ENCODE measurements around the gene GAD2. TPM values are rescaled to one million over a fixed set of nuclear protein-coding genes. Genes with fewer than 3 reads are reported as not detected.

GAD2 gene
- total and polyA plus RNA-seq, 4 donors, result not detected

DNA sequence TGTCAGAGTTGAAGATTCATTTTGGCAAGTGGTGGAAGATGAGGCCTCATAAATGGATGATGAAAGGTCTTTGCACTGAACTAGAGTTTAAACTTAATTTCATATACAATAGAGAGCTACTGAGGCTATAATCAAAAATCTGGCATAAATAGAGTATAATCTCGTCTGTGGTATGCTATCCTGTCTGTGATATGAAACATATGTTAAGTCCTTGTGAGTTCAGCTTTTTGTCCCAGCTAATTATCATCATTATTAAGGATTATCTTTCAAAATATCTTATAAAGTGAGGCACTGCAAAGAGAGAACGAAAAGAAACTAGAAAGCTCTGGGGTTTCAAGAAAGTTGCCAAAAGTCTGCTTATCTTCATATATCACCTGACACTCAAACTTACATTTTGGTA, 83.4 kb downstream of the GAD2 start:
- 53 to 75% methylated on average over 2 of the region's 2 CpGs for WGBS, 2 donors
- H3K4me3 ChIP-seq, result no peak overlapping the region
- ATAC-seq (ENCODE audit: insufficient read depth, low FRiP score) (no peak), DNase-seq (peak in 2 of 3 donors; percentile 68 to 84)
- H3K36me3 ChIP-seq (ENCODE audit: control insufficient read depth in 4 of 4, insufficient read depth in 4 of 4, low read length in 4 of 4), result no peaks in the 10 kb centered on the region
- H3K9me3 ChIP-seq (ENCODE audit: control insufficient read depth in 4 of 4, insufficient read depth in 3 of 4, low read length in 3 of 4), result no peaks in the 10 kb centered on the region
- TF ChIP-seq, protein P1, sequence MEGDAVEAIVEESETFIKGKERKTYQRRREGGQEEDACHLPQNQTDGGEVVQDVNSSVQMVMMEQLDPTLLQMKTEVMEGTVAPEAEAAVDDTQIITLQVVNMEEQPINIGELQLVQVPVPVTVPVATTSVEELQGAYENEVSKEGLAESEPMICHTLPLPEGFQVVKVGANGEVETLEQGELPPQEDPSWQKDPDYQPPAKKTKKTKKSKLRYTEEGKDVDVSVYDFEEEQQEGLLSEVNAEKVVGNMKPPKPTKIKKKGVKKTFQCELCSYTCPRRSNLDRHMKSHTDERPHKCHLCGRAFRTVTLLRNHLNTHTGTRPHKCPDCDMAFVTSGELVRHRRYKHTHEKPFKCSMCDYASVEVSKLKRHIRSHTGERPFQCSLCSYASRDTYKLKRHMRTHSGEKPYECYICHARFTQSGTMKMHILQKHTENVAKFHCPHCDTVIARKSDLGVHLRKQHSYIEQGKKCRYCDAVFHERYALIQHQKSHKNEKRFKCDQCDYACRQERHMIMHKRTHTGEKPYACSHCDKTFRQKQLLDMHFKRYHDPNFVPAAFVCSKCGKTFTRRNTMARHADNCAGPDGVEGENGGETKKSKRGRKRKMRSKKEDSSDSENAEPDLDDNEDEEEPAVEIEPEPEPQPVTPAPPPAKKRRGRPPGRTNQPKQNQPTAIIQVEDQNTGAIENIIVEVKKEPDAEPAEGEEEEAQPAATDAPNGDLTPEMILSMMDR (IDR thresholded peaks at IDR 0.05; ENCODE audit: control extremely low read depth, extremely low read depth), result no peak
- H3K27ac ChIP-seq (ENCODE audit: low read depth in 1 of 2, low read length in 1 of 2), result no peak overlapping the region
- H3K4me1 ChIP-seq (ENCODE audit: control insufficient read depth in 5 of 5, insufficient read depth in 5 of 5, low read length in 5 of 5), result peaks cover 0 to 5% (median 0%) of the 10 kb centered on the region in 5 donors
- H3K27me3 ChIP-seq (ENCODE audit: control insufficient read depth in 3 of 3, insufficient read depth in 3 of 3, low read length in 2 of 3), result no peaks in the 10 kb centered on the region
- no peak overlapping the region for H3K9ac ChIP-seq (ENCODE audit: insufficient read depth in 1 of 2, low read length in 2 of 2)

DNA sequence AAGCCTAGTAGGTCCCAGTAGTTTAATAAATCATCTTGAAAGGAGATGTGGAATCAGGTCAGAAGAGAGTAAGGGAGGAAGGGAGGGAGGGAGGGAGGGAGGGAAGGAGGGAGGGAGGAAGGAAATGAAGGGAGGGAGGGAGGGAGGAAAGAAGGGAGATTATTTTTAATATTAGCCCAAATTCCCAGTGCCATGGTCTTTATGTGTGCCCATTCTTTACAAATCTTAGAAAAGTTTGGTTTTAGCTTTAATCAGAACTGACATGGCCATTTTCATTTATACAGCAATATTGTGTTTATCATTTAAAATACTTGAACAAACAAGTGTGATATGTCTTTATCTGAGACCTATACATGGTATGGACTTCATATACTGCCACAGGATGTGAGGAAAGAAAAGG, 86.8 kb downstream of the GAD2 start:
- Histone ChIP-seq H3K4me3 (no peak overlapping the region), H3K9me3 (ENCODE audit: control insufficient read depth in 4 of 4, insufficient read depth in 3 of 4, low read length in 3 of 4) (no peaks in the 10 kb centered on the region), H3K36me3 (ENCODE audit: control insufficient read depth in 4 of 4, insufficient read depth in 4 of 4, low read length in 4 of 4) (no peaks in the 10 kb centered on the region), H3K27me3 (ENCODE audit: control insufficient read depth in 3 of 3, insufficient read depth in 3 of 3, low read length in 2 of 3) (no peaks in the 10 kb centered on the region), H3K9ac (ENCODE audit: insufficient read depth in 1 of 2, low read length in 2 of 2) (no peak overlapping the region), H3K27ac (ENCODE audit: low read depth in 1 of 2, low read length in 1 of 2) (no peak overlapping the region), H3K4me1 (ENCODE audit: control insufficient read depth in 5 of 5, insufficient read depth in 5 of 5, low read length in 5 of 5) (peaks cover 0 to 5% (median 0%) of the 10 kb centered on the region in 5 donors)
- ATAC-seq (ENCODE audit: insufficient read depth, low FRiP score) (no peak), DNase-seq (no peak)
- TF ChIP-seq, protein P1 (IDR thresholded peaks at IDR 0.05; ENCODE audit: control extremely low read depth, extremely low read depth), result no peak

DNA sequence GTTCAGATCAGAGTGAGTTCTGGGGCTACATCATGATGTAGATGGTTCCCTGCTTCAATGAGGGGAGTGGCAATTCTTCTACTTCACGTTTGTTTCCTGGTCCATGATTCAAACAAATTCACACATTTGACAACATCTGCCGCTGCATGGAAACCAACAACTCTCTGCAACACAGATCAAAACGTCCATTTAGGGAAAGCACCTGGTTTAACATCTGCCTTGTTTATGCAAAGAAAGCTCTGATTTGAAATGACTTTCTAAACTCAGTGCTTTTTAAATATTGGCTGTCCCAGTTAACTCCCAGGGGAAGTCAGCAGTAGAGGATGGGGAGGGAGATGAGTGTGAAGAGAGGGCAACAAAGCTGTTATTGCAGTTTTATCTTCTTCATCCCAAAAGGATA, 93.8 kb downstream of the GAD2 start:
- TF ChIP-seq, protein P1 (IDR thresholded peaks at IDR 0.05; ENCODE audit: control extremely low read depth, extremely low read depth), result no peak
- Histone ChIP-seq H3K36me3 (ENCODE audit: control insufficient read depth in 4 of 4, insufficient read depth in 4 of 4, low read length in 4 of 4) (no peaks in the 10 kb centered on the region), H3K4me3 (no peak overlapping the region), H3K9ac (ENCODE audit: insufficient read depth in 1 of 2, low read length in 2 of 2) (no peak overlapping the region), H3K9me3 (ENCODE audit: control insufficient read depth in 4 of 4, insufficient read depth in 3 of 4, low read length in 3 of 4) (no peaks in the 10 kb centered on the region), H3K27me3 (ENCODE audit: control insufficient read depth in 3 of 3, insufficient read depth in 3 of 3, low read length in 2 of 3) (peaks cover 0 to 2% (median 0%) of the 10 kb centered on the region in 3 donors), H3K4me1 (ENCODE audit: control insufficient read depth in 5 of 5, insufficient read depth in 5 of 5, low read length in 5 of 5) (no peaks in the 10 kb centered on the region), H3K27ac (ENCODE audit: low read depth in 1 of 2, low read length in 1 of 2) (no peak overlapping the region)
- WGBS, 2 donors, result 53% methylated on average over 3 of the region's 3 CpGs
- no peak for ATAC-seq (ENCODE audit: insufficient read depth, low FRiP score)
- DNase-seq, result no peak

DNA sequence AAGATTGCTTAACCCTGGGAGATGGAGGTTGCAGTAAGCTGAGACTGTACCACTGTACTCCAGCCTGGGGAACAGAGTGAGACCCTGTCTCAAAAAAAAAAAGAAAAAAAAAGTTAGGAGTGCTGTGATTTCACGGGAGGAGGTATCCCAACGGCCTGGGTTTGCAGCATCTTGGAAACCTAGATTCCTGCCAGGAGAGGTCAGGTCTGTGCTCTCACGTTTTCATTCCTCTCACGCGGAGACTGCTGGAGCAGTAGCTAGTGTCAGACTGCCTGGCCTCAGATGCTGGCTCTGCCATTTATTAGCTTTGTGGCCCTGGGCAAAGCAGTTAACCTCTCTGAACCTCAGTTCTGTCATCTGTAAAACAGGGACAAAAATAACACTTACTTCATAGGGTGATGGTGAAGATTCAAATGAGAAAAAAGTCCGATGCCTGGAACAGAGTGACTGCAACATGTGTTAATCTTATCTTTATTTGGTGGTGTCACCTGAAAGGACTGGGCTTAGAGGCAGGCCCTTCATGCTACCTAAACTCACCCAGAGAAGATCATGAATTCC, 94.9 kb downstream of the GAD2 start:
- 44 to 50% methylated on average over 6 of the region's 6 CpGs for WGBS, 2 donors
- TF ChIP-seq, protein P1 (IDR thresholded peaks at IDR 0.05; ENCODE audit: control extremely low read depth, extremely low read depth), result no peak
- DNase-seq, result no peak

More for the DNA sequence above, 94.9 kb downstream of the GAD2 start:
- Histone ChIP-seq H3K27ac (ENCODE audit: low read depth in 1 of 2, low read length in 1 of 2) (no peak overlapping the region), H3K9ac (ENCODE audit: insufficient read depth in 1 of 2, low read length in 2 of 2) (no peak overlapping the region), H3K4me1 (ENCODE audit: control insufficient read depth in 5 of 5, insufficient read depth in 5 of 5, low read length in 5 of 5) (no peaks in the 10 kb centered on the region), H3K27me3 (ENCODE audit: control insufficient read depth in 3 of 3, insufficient read depth in 3 of 3, low read length in 2 of 3) (peaks cover 0 to 2% (median 0%) of the 10 kb centered on the region in 3 donors), H3K9me3 (ENCODE audit: control insufficient read depth in 4 of 4, insufficient read depth in 3 of 4, low read length in 3 of 4) (no peaks in the 10 kb centered on the region), H3K4me3 (no peak overlapping the region), H3K36me3 (ENCODE audit: control insufficient read depth in 4 of 4, insufficient read depth in 4 of 4, low read length in 4 of 4) (no peaks in the 10 kb centered on the region)
- ATAC-seq (ENCODE audit: insufficient read depth, low FRiP score), result no peak

Measured in lung (tissue), 12 donors.